Measurements from ENCODE around the gene SS18.
"Not testable (repeated sequence)": the region's sequence is repeated elsewhere in the genome, so short reads cannot be mapped to it uniquely, and the experiment has no call there.

SS18 gene

GRCh38 chr18:26090130-26091046 is at the start of gene SS18:
TSS of gene SS18 (minus strand) at chr18:26090613. CDS start at chr18:26090569, 44 bp downstream.
- peak; percentile 92 for DNase-seq (ENCODE audit: low spot score)

GRCh38 chr18:26135548-26135947 is 45.1 kb upstream of the SS18 start:
- no peak for DNase-seq (ENCODE audit: low spot score)

GRCh38 chr18:26134107-26134506 is 43.7 kb upstream of the SS18 start:
- no peak for DNase-seq (ENCODE audit: low spot score)

- DNase-seq (ENCODE audit: low spot score): peak; percentile 35
Measured at GRCh38 chr18:26133652-26134051, 43.2 kb upstream of the SS18 start, which contains the start of gene PSMA8. TSS of gene PSMA8 (plus strand) at chr18:26133869. CDS start at chr18:26133966, 97 bp downstream.

- DNase-seq (ENCODE audit: low spot score): not testable (repeated sequence)
Measured at GRCh38 chr18:26128192-26128591, 37.8 kb upstream of the SS18 start.

GRCh38 chr18:26127786-26128185 is 37.4 kb upstream of the SS18 start:
- DNase-seq (ENCODE audit: low spot score): no peak

GRCh38 chr18:26121994-26122393 is 31.6 kb upstream of the SS18 start:
- DNase-seq (ENCODE audit: low spot score): not testable (repeated sequence)

- no peak for DNase-seq (ENCODE audit: low spot score)
Measured at GRCh38 chr18:26121476-26121875, 31.1 kb upstream of the SS18 start.

- DNase-seq (ENCODE audit: low spot score): no peak
Measured at GRCh38 chr18:26119246-26119645, 28.8 kb upstream of the SS18 start.

GRCh38 chr18:26104035-26104434 is 13.6 kb upstream of the SS18 start:
- no peak for DNase-seq (ENCODE audit: low spot score)

- DNase-seq (ENCODE audit: low spot score): peak; percentile 57
Measured at GRCh38 chr18:26103579-26103978, 13.2 kb upstream of the SS18 start.

GRCh38 chr18:26097563-26097962 is 7.2 kb upstream of the SS18 start:
- DNase-seq (ENCODE audit: low spot score): no peak

- no peak for DNase-seq (ENCODE audit: low spot score)
Measured at GRCh38 chr18:26096852-26097251, 6.4 kb upstream of the SS18 start.

- DNase-seq (ENCODE audit: low spot score): peak; percentile 58
Measured at GRCh38 chr18:26091047-26091630, 726 bp upstream of the SS18 start.

GRCh38 chr18:26089293-26090129 is 902 bp downstream of the SS18 start:
- peak; percentile 8 for DNase-seq (ENCODE audit: low spot score)

GRCh38 chr18:26088487-26088886 is 1.9 kb downstream of the SS18 start:
- DNase-seq (ENCODE audit: low spot score): no peak

GRCh38 chr18:26086959-26087358 is 3.5 kb downstream of the SS18 start:
- no peak for DNase-seq (ENCODE audit: low spot score)

- no peak for DNase-seq (ENCODE audit: low spot score)
Measured at GRCh38 chr18:26085056-26085455, 5.4 kb downstream of the SS18 start.

GRCh38 chr18:26083099-26083498 is 7.3 kb downstream of the SS18 start:
- DNase-seq (ENCODE audit: low spot score): no peak

- no peak for DNase-seq (ENCODE audit: low spot score)
Measured at GRCh38 chr18:26082475-26082874, 7.9 kb downstream of the SS18 start.

GRCh38 chr18:26074246-26074645 is 16.2 kb downstream of the SS18 start:
- no peak for DNase-seq (ENCODE audit: low spot score)

GRCh38 chr18:26073758-26074157 is 16.7 kb downstream of the SS18 start:
- DNase-seq (ENCODE audit: low spot score): no peak

Data from iPS-NIHi11 (cell line).